Stimulated activated CD8-positive, alpha-beta memory T cell treated with anti-CD3 and anti-CD28 coated beads, Interleukin-15, amount 100 ng/mL, for 1 hour (primary cell): ENCODE measurements around the gene RGS13.

Experiments used
- DNase-seq: peaks from one replicate; pipeline ENCODE4 v3.0.0-alpha.2; 2020; ENCODE audit warnings: low read depth

The RGS13 gene, protein sequence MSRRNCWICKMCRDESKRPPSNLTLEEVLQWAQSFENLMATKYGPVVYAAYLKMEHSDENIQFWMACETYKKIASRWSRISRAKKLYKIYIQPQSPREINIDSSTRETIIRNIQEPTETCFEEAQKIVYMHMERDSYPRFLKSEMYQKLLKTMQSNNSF

GRCh38 chr1:192635939-192636338 is at the start of gene RGS13:
Gene RGS13 (plus strand): TSS chr1:192636147. CDS start chr1:192644335, 8,188 bp downstream.
- DNase-seq = no peak

GRCh38 chr1:192587386-192588266 is 48.3 kb upstream of the RGS13 start:
- no peak for DNase-seq

- no peak for DNase-seq
Measured at GRCh38 chr1:192588546-192588945, 47.4 kb upstream of the RGS13 start.

GRCh38 chr1:192589813-192590212 is 46.1 kb upstream of the RGS13 start:
- DNase-seq = no peak

DNA sequence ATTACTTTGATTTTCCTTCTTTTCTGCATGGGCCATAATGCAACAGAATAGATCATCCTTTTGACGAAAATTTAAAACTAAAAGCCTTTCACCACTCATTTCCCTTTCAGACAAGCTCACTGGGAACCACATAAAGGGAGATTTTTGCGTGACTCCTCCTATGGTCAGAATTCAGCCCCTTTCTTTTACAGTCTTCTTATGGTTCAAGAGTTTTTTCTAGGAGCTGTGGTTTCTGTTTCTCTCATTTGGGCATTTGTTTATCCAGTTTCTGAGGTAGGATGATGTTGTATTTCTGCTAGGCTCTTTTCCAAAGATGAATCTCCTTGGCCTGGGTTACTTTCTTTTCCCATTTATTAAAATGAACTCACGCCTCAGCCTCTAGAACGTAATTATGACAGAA is 43.4 kb upstream of the RGS13 start:
- DNase-seq = no peak

- DNase-seq = no peak
Measured at GRCh38 chr1:192592981-192593708, 42.8 kb upstream of the RGS13 start.

GRCh38 chr1:192595299-192595698 is 40.6 kb upstream of the RGS13 start:
- no peak for DNase-seq

GRCh38 chr1:192598589-192598988 is 37.4 kb upstream of the RGS13 start:
- no peak for DNase-seq

GRCh38 chr1:192600275-192600674 is 35.7 kb upstream of the RGS13 start:
- DNase-seq = no peak

DNA sequence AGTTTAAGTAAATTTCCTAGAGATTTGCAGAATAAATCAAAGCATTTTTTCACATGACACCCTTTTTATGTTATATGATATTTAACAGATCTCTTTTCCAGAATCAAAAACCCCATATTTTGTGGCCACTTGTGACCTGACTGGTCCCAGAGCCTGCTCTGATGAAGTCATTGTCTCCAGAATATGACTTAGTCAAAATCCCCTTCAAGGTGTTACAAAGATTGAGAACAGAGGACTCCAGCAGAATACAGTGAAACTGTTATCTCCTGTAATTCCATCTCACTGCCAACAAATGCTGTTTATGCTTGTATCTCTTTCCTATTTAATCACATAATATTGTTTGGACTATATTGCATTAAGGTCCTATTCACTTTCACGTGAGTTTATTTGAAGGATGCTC is 34.8 kb upstream of the RGS13 start:
- no peak for DNase-seq

DNA sequence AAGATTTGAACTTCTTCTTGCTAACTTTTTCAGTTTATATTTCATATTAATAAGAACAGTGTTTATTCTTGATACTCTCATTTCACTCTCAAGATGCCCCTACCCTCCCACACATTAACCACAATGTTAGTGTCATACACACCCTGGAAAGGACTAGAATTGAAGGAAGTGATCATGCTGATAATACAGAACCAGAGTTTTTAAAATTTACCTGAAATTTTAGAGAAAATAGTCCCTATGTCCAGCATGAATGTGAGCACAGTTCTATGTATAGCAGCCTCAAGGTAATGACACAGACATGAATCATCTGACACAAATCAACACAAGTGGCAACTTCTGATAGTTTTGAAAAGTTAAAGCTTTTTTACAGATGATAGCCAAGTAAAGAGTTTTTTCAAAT is 34.4 kb upstream of the RGS13 start:
- DNase-seq = no peak

GRCh38 chr1:192602757-192603156 is 33.2 kb upstream of the RGS13 start:
- DNase-seq = no peak

DNA sequence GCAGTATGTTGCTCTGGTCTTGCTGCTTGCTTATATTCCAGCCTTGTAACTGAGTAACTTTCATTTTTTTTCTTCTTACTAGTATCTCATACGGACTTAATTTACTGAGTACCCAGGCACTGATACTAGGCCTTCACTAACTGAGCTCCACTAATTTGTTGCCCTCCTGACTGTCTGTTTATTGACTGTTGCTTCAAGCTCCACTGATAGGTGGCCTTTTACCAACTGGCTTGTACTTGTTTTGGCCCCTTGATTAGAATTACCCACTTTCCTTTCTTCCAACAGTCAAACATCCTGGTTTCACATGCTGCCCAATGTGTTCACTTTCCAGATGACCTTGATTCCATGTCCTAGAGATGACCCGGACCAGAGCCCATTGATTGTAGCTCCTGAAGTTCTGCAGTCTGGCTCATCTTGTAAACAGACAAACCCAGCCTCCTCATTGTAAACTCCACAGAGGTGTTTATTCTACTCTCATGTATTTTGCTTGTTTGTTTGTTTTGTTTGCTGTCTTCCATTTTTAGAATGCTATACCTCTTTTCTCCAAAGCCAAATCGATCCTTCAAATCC is 32.6 kb upstream of the RGS13 start:
- no peak for DNase-seq

- no peak for DNase-seq
Measured at GRCh38 chr1:192604979-192605620, 30.8 kb upstream of the RGS13 start.

DNA sequence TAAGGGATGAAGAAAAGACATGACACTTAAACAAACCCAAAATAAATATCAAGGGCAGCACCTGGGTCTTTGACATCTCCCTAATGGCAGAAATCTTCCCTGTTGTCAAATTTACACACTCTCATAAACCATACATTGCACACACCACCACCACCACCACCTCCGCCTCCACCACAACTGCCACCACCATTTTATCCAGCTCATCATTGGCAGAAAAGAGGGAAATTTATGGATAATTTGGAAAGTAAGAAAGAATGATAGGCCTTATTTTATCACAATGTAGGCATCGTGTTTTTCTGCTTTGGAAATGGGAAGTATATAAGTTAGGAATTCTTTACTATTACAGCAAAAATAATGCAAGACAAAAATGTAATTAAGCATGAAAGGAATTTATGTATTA is 27.3 kb upstream of the RGS13 start:
- DNase-seq = no peak

DNA sequence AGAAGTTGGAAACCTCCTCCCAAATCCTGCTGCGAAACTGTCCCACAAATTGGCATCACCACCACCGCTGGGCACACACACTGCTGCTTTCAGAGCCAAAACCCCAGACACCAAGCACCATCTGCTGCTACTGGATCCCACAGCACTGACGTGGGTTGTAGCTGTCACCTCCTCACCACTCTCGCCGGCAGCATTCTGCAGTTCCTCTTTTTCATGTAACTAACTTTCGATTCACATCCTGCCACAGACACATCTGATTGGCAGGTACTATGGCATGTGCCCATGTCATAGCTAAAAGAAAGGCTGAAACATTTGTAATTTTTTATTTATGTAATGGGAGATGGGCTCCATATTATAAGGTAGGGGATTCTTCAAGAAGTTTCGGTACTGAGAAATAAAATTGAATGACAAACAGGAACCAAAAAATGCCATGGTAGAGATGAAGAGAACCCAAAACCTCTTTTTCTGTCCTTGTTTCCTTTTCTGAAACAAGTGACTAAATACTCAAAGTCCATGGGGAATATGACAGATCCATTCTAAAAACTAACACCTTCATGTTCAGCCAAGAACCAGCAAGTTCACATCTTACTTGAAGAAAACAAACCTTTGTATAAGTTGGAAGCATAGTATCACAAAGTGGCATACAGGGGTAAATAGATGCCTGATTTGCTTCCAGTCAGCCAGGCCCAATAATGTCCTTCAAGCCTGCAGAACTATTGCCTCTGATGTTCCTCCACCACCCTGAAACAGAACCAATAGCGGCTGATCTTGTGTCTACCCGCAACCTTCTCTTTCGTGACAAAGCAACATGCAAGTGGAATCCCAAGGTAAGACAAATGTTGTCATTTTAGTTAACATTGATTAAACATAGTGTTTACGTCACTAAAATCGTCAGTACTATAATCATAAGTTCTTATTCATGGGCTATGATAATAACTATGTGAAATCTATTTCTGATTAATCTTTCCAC is 26.6 kb upstream of the RGS13 start:
- peak; percentile 13 for DNase-seq

GRCh38 chr1:192610112-192610889 is 25.6 kb upstream of the RGS13 start:
- DNase-seq = no peak

- no peak for DNase-seq
Measured at GRCh38 chr1:192615055-192615454, 20.9 kb upstream of the RGS13 start.

GRCh38 chr1:192620071-192620635 is 15.8 kb upstream of the RGS13 start:
- no peak for DNase-seq
